SU-DHL-6 (cell line): ENCODE measurements around the gene TBL1X.

Experiments used
- H2AFZ ChIP-seq: fragments of 200-600 bp; sonication (generic); 2 replicates; pipeline ENCODE4 v1.6.1; 2014; ENCODE audit warnings: low read depth, mild to moderate bottlenecking, moderate library complexity, mixed read lengths, antibody characterized with exemption, low read length; ENCODE audit not compliant: severe bottlenecking
- H3F3A ChIP-seq: fragments of 200-600 bp; shearing (Covaris generic); 2 replicates; pipeline ENCODE4 v1.6.0; 2016; ENCODE audit warnings: antibody characterized with exemption, mild to moderate bottlenecking; ENCODE audit not compliant: insufficient read depth
- H3K27ac ChIP-seq: fragments of 200-600 bp; sonication (generic); 2 replicates; pipeline ENCODE4 v1.5.1; 2016; ENCODE audit warnings: low read depth, mild to moderate bottlenecking, low read length, moderate library complexity, mixed read lengths
- H3K27me3 ChIP-seq: fragments of 200-600 bp; sonication (generic), shearing (Covaris generic); 2 replicates; pipeline ENCODE4 v1.6.0; 2014; ENCODE audit warnings: mild to moderate bottlenecking, low read length
- H3K36me3 ChIP-seq: fragments of 200-600 bp; sonication (generic); 2 replicates; pipeline ENCODE4 v1.6.1; 2014; ENCODE audit warnings: mild to moderate bottlenecking, low read length, mixed read lengths
- H3K4me2 ChIP-seq: fragments of 300-600, 200-600 bp; shearing (Covaris generic), sonication (generic); 2 replicates; pipeline ENCODE4 v1.6.0; 2014; ENCODE audit warnings: low read length, low read depth, mild to moderate bottlenecking; ENCODE audit not compliant: poor library complexity, severe bottlenecking
- H3K4me3 ChIP-seq: fragments of 200-600 bp; sonication (generic); 2 replicates; pipeline ENCODE4 v1.5.1; 2014; ENCODE audit warnings: antibody characterized with exemption, low read length, mild to moderate bottlenecking, mixed read lengths; ENCODE audit not compliant: insufficient read depth, poor library complexity, severe bottlenecking
- H3K79me2 ChIP-seq: fragments of 200-600 bp; sonication (generic); 2 replicates; pipeline ENCODE4 v1.6.1; 2014; ENCODE audit warnings: mild to moderate bottlenecking, low read length, moderate library complexity; ENCODE audit not compliant: insufficient read depth
- H3K9ac ChIP-seq: fragments of 200-600 bp; sonication (generic); 2 replicates; pipeline ENCODE4 v1.7.0; 2014; ENCODE audit warnings: mild to moderate bottlenecking, low read length
- H3K9me2 ChIP-seq: fragments of 200-600 bp; sonication (generic); replicated peaks from 2 replicates; pipeline ENCODE4 v1.6.1; 2014; ENCODE audit warnings: low read length; ENCODE audit not compliant: insufficient read depth
- H3K9me3 ChIP-seq: fragments of 200-600 bp; sonication (generic); 2 replicates; pipeline ENCODE4 v1.6.1; 2014; ENCODE audit warnings: low read length, mixed read lengths; ENCODE audit not compliant: insufficient read depth
- H4K20me1 ChIP-seq: fragments of 200-600 bp; sonication (generic); 2 replicates; pipeline ENCODE4 v1.6.1; 2014; ENCODE audit warnings: low read depth, mild to moderate bottlenecking, antibody characterized with exemption, low read length, moderate library complexity, mixed read lengths
- EZH2phosphoT487 ChIP-seq: fragments of 200-600 bp; sonication (generic), shearing (Covaris generic); conservative IDR thresholded peaks from 2 replicates; pipeline ENCODE4 v1.6.1; 2018; ENCODE audit warnings: mild to moderate bottlenecking, antibody characterized with exemption, low read length, moderate library complexity, mixed read lengths
- TF ChIP-seq, protein P1 (sequence below): fragments of 200-600 bp; sonication (generic); IDR thresholded peaks from one replicate; pipeline ENCODE4 v1.5.1; 2017; ENCODE audit warnings: antibody characterized with exemption, mild to moderate bottlenecking, low read length, moderate library complexity; ENCODE audit not compliant: insufficient read depth, poor library complexity, severe bottlenecking

TBL1X gene

DNA sequence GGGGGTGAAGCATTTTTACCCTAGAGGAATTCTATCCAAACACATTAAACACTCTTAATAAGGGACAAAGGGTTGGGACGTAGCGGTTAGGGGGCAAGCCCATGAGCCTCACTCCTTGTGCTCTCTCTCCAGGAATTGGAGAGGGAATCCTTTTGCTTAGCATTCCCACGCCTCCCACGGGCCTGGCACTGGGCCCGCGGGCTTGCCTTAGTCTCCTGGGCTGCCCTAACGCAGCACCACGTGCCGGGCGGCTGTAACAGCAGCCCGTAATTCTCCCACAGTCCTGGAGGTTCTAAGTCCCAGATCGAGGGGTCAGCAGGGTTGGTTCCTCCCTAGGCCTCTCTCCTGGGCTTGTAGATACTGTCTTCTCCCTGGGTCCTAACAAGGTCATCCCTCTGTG lies 67.5 kb downstream of the TBL1X start:
- Histone ChIP-seq H3K9me3 (no peaks in the 10 kb centered on the region), H3K79me2 (peaks cover 67% of the 10 kb centered on the region), H3K9ac (no peak overlapping the region), H2AFZ (no peak overlapping the region), H4K20me1 (no peaks in the 10 kb centered on the region), H3K36me3 (no peaks in the 10 kb centered on the region), H3K4me3 (no peak overlapping the region), H3K9me2 (no peaks in the 10 kb centered on the region), H3F3A (peaks cover 15% of the 10 kb centered on the region; the same call in 1 of the 2 replicates), H3K27me3 (no peaks in the 10 kb centered on the region), H3K27ac (no peak overlapping the region), H3K4me2 (peak overlapping the region; percentile 61)
- no peak for TF ChIP-seq EZH2phosphoT487
- TF ChIP-seq, protein P1, sequence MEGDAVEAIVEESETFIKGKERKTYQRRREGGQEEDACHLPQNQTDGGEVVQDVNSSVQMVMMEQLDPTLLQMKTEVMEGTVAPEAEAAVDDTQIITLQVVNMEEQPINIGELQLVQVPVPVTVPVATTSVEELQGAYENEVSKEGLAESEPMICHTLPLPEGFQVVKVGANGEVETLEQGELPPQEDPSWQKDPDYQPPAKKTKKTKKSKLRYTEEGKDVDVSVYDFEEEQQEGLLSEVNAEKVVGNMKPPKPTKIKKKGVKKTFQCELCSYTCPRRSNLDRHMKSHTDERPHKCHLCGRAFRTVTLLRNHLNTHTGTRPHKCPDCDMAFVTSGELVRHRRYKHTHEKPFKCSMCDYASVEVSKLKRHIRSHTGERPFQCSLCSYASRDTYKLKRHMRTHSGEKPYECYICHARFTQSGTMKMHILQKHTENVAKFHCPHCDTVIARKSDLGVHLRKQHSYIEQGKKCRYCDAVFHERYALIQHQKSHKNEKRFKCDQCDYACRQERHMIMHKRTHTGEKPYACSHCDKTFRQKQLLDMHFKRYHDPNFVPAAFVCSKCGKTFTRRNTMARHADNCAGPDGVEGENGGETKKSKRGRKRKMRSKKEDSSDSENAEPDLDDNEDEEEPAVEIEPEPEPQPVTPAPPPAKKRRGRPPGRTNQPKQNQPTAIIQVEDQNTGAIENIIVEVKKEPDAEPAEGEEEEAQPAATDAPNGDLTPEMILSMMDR, result no peak

DNA sequence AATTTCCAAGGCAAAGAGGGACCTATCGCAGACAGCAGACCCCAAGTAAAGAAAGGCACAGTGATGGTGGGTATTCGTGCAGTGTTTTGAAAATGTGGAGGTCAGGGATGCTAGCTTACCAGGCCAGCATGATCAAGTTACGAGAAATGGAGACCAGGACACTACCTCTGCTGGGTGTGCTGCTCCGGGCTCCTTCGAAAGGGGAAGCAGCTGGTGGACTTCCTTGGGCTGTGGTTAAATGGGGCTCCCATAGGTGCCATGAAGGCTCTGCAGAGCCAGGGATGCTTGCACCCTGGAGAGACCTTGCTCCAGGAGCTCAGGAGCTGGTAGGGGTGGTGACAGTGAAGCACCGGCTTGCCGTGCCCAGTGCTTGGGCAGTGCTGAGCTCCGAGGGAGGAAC lies 68.8 kb downstream of the TBL1X start:
- H3K4me2 ChIP-seq, result peak overlapping the region; percentile 61
- no peak overlapping the region for H3K9ac ChIP-seq
- H3K9me2 ChIP-seq, result no peaks in the 10 kb centered on the region
- no peaks in the 10 kb centered on the region for H3K9me3 ChIP-seq
- no peaks in the 10 kb centered on the region for H3K27me3 ChIP-seq
- H3K4me3 ChIP-seq, result no peak overlapping the region
- H3K36me3 ChIP-seq, result no peaks in the 10 kb centered on the region
- no peak overlapping the region for H3K27ac ChIP-seq
- H3K79me2 ChIP-seq, result peaks cover 56% of the 10 kb centered on the region
- no peaks in the 10 kb centered on the region for H4K20me1 ChIP-seq
- TF ChIP-seq, protein P1, result no peak
- no peak for TF ChIP-seq EZH2phosphoT487
- peaks cover 15% of the 10 kb centered on the region; the same call in 1 of the 2 replicates for H3F3A ChIP-seq
- no peak overlapping the region for H2AFZ ChIP-seq

DNA sequence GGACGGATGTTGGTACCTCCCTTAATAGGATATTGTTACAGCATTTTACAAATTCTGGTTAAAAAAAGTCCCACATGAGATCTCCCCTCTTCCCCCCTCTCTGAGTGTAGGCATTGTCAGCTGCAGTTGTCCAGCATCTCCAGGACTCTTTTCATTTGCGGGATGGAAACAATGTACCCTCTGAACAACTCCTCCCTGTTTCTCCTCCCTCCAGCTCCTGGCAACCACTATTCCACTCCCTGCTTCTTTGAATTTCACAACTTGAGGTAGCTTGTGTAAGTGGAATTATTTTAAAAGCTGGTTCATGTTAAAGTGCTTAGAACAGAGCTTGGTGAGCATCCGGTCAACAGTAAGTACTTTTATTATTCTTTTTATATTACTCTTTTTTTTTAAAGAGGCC lies 69.8 kb downstream of the TBL1X start:
- TF ChIP-seq, protein P1, result no peak
- no peak for TF ChIP-seq EZH2phosphoT487
- Histone ChIP-seq H3K4me3 (peak overlapping the region; percentile 26), H3K9ac (peak overlapping the region; percentile 43; the same call in 1 of the 2 replicates), H3K9me2 (no peaks in the 10 kb centered on the region), H3K9me3 (no peaks in the 10 kb centered on the region), H3K27ac (peak overlapping the region; percentile 67), H3K79me2 (peaks cover 49% of the 10 kb centered on the region), H3K27me3 (no peaks in the 10 kb centered on the region), H4K20me1 (no peaks in the 10 kb centered on the region), H2AFZ (no peak overlapping the region), H3F3A (peaks cover 15% of the 10 kb centered on the region; the same call in 1 of the 2 replicates), H3K36me3 (no peaks in the 10 kb centered on the region), H3K4me2 (peak overlapping the region; percentile 61)
